GM19193 (cell line): ENCODE measurements around the gene DYNLT3.

Source experiments
- POLR2A ChIP-seq: IDR thresholded peaks from 4 replicates; pipeline ENCODE4 v1.6.1; 2011; ENCODE audit not compliant: insufficient read depth, insufficient read length; ENCODE audit errors: extremely low read depth

Gene DYNLT3

GRCh38 chrX:37846934-37847732 lies at the start of gene DYNLT3:
DYNLT3 (minus strand) TSS chrX:37847571; CDS start chrX:37847510, 61 bp downstream.
- TF ChIP-seq POLR2A, result peak; percentile 49

DNA sequence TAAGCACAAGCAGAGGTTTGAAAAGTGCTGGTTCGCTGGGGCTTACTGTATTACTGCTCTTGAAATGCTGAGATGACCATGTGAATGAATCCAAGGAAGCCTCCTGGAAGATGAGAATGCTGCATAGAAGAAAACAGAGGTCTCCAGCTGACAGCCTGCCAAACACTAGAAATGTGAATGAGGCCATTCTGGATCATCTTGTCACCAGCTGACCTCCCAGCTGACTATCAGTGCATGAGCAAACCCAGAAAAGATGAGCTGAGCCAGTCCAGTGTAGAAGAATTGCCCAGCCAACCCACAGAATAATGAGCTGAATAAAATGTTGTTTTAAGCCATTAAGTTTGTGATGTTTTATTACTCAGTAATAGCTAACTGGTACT lies 49.1 kb upstream of the DYNLT3 start:
- no peak for TF ChIP-seq POLR2A

- no peak for TF ChIP-seq POLR2A
Observed at GRCh38 chrX:37895795-37896510, 48.6 kb upstream of the DYNLT3 start.

DNA sequence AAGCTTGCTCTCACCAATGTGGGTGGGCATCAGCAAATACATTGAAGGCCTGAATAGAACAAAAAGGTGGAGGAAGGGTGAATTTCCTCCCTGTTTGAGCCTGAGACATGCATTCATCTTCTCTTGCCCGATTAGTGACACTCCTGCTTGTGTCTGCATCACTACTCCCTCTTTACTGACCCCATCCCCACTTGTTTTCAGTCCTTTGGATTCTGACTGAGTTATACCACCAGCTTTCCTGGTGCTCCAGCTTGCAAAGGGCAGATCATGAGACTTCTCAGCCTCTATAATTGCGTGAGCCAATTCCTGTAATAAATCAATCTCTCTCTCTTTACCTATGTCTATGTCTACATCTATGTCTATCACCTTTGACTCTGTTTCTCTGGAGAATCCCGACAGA lies 47.4 kb upstream of the DYNLT3 start:
- no peak for TF ChIP-seq POLR2A

- TF ChIP-seq POLR2A, result no peak
Observed at GRCh38 chrX:37888010-37888409, 40.6 kb upstream of the DYNLT3 start.

DNA sequence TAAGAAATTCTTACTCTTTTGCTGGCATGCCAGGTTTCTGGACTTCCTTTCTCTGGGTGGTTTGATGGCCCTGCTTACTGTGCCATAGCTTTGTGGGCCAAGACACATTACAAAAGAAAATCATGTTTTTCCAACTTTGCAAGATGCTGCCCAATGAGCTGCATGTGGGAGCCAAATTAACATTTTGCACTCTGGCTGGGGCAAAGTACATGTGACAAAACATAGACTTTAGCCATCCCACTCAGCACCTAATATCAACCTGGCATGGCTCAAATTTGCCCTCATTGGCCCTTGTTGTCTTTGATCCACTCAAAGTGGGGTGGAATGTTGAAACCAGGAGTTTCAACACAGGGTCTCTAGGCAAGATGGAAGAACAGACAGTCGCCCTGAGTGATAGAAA lies 40.0 kb upstream of the DYNLT3 start:
- TF ChIP-seq POLR2A, result no peak

DNA sequence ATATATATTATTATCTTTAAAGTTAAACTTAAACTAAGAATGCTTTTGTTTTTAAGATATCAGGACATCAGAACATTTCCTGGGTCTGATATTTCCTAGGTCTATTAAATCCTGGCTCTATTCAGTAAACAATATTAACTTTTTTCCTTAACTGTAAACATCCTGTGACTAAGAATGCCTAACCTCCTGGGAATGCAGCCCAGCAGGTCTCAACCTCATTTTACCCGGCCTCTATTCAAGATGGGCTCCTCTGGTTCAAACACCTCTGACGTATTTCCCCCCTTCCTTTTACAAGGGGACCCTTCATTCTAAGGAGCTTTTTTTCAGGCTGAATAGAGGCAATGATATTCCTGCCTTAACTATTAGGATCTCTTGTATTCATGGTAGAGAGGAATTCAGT lies 35.8 kb upstream of the DYNLT3 start:
- TF ChIP-seq POLR2A, result no peak

GRCh38 chrX:37879692-37880091 lies 32.3 kb upstream of the DYNLT3 start:
- no peak for TF ChIP-seq POLR2A

DNA sequence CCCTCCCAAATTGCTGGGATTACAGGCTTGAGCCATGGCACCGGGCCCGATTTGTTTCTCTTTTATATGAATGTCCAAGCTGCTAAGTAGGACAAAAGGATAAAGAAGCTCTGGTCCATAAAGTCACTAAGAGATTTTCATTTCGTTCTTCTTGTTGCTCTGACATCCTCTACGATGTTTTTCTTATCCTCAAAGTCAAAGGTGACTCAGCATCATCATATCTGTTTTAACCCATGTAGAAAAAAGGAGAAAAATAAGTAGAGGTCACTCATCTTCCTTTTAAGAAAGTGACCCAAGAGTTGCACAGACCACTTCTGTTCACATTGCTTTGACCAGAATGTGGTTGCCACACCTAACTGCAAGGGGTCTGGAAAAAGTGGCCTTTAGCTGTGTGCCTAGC lies 29.3 kb upstream of the DYNLT3 start:
- no peak for TF ChIP-seq POLR2A

- TF ChIP-seq POLR2A, result no peak
Observed at GRCh38 chrX:37875675-37876074, 28.3 kb upstream of the DYNLT3 start.

DNA sequence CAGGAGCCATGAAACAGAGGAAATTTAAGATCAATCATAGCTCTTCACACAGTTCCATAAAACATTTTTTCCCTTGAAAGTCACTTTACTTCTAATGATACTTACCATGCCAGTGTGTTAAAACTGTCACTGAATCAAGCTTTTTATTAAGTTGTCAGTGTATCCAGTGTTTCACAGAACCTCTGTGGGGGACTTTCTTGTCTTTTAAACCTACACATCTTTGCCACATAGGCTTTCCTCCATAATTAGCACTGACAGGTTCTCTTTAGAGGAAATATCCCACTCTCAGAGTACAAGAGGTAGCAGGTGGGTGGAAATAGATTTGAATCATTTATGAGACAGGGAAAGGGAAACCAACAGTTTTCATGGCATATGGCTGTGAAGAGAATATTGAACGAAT lies 25.8 kb upstream of the DYNLT3 start:
- TF ChIP-seq POLR2A, result no peak

DNA sequence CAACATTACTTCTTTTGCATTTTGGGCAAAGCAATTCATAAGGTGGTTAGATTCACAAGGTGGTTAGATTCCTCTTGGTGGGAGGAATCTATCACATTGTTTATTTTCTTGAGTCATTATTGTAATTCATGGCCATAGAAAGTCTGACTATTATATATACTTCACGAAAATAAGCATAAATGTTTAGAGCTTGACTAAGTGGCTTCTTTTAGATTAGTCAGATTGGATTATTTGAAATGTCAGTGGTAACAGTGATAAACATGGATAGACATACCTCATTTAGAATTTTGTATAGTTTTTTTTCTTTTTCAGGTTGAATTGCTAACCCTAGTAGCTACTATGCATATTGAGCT lies 24.9 kb upstream of the DYNLT3 start:
- TF ChIP-seq POLR2A, result no peak

DNA sequence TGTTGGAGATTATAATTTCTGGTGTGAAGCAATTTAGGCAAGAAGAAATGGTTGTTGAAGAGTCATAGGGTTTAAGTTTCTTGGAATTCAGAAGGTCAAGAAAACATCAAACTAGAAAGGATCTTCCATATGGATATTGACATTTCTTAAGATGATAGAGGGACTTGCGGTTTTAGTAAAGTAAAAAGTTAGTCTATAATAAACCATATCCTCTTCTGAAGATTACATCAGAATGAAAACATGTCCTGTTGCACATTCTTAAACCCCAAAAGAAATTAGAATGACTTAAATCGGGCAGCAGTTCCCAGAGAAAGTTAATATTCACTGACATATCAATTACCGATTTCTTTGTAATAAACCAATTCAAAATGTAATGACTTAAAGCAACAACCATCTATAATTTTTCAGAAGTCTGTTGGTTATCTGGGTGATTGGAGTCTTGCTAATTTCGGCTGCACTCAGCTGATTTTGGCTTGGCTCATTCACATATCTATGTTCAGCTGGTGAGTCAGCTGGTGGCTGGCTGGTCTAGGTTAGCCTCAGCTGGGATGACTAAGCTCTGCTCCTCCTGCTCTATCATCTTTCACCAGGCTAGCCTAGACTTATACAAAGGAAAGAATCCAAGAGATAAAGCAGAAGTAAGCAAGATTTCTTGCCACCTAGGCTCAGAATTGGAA lies 24.4 kb upstream of the DYNLT3 start:
- TF ChIP-seq POLR2A, result no peak

DNA sequence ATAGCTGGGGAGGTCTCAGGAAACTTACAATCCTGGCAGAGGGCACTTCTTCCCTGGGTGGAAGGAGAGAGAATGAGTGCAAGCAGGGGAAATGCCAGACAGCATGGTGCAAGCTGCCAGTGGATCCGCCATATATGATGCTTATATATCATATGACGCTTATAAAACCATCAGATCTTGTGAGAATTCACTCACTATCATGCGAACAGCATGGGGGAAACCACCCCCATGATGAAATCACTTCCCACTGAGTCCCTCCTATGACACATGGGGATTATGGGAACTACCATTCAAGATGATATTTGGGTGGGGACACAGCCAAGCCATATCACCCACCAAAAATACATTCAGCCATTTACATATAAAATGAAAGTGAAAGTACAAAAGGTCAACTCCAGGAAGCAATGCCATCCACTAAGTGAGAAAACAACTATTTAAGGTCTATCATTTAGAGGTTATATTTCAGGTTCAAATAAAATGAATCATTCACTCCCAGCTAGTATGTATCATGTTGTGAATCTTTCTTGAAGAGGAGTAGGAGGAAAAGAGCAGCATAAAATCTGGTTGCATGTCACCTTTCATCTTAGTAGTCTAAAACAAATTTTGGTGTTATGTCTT lies 20.3 kb upstream of the DYNLT3 start:
- no peak for TF ChIP-seq POLR2A

DNA sequence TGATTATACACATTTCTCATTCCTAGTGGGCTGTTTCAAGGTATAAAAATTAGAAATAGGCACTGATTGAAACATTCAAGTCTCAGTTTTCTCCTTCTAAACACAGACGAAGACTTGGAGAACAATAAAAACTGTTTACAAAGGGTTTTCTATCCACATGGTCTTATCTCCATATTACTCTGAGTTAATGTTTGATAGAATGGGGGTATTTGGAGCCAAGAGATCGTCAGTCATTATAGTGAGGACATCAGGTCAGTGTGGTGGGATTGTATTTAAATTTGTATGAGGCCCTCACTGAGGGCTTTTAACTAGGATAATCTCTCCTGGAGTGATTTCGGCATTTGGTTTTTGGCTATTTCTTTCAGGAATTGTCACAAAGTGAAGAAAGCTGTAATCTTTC lies 16.4 kb upstream of the DYNLT3 start:
- TF ChIP-seq POLR2A, result no peak
